GM19023 (cell line): ENCODE measurements around the gene ARFGAP3.
A peak's percentile ranks its signal among the peaks of the same experiment; 100 is the strongest.

Experiments
- ATAC-seq: cut with Tn5 transposase; IDR thresholded peaks from one replicate; pipeline ENCODE4 v1.9.1; 2021; ENCODE audit warnings: mild to moderate bottlenecking, moderate library complexity; ENCODE audit not compliant: unreplicated experiment

The ARFGAP3 gene, protein sequence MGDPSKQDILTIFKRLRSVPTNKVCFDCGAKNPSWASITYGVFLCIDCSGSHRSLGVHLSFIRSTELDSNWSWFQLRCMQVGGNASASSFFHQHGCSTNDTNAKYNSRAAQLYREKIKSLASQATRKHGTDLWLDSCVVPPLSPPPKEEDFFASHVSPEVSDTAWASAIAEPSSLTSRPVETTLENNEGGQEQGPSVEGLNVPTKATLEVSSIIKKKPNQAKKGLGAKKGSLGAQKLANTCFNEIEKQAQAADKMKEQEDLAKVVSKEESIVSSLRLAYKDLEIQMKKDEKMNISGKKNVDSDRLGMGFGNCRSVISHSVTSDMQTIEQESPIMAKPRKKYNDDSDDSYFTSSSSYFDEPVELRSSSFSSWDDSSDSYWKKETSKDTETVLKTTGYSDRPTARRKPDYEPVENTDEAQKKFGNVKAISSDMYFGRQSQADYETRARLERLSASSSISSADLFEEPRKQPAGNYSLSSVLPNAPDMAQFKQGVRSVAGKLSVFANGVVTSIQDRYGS

DNA sequence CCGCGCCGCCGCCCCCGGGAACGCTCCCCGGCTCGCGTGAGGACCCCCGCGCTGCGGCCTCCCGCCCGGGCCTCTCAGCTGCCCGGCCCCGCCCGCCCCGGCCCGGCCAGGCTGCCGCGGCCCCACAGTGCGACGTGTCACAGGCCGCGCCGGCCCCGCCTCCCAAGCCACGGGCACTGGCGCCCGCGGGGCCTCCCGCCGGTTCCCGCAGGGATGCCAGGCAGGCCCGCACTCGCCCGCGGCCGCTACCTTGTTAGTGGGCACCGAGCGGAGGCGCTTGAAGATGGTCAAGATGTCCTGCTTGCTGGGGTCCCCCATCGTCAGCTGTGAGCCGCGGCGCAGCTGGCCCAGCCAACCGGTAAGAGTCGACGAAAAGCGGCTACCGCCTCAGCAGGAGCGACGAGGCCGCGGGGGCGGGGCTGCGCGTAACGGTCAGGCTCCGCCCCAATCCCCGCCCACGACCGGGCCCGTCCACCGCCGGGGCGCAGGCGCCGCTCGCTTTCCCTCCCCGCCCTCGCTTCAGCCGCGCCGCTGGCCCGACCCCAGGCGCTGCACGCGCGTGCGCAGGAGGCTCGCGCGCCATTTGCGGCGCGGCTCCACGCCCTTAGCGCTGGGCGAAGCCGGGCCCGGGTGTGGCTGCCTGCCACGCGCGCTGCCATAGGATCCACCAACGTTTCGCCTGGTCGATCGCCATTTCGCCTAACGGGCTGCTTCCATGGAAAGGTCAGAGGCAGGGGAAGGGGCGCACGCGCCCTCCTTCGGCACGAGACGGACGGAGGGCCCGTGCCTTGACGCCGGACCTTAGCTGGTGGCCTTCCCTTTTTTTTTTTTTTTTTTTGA lies at the start of gene ARFGAP3:
TSS of gene ARFGAP3 (minus strand) at position 409 of the 840 bp plus-strand sequence. CDS start at position 318, 91 bp downstream.
- peak; percentile 81 for ATAC-seq

DNA sequence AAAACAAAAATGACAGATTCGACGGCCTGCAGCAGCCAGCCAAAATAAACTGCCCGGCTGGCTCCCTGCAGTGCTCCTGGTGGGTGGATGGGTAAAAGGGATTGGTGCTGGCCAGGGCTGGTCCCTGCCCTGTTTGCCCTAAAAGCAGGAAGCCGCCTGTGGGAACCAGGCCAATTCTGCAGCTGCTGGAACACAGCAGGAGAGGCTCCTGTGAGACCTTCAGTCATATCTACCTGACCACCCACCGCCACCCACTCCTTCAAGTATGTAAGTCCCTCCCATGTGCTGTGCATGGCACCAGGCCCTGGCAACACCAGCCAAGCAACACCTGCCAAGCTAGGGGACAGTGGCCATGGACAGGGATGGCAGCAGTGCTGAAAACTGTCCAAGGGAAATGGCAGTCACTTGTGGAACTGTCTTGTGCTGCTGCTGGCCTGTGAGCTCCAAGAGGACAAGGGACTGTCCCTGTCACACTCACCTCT lies 48.7 kb upstream of the ARFGAP3 start:
- ATAC-seq, result no peak

DNA sequence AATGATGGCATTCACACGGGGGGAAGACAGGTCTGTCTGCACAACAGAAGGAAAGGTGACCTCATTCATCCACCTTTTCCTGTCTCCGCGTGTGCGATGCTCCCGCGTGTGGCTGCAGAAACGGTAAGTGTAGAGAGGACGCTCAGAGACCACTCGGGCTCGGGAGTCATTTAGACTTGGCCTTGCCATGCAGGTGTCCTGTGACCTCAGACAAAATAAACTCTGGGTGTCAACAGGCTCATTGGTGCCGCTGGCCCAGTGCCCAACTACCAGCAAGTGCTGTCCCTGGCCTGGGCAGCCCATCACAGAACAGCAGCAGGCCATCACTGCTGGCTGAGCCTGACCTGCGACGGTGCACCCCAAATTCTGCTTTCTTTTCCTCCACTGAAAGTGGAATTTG lies 48.1 kb upstream of the ARFGAP3 start:
- ATAC-seq, result no peak

DNA sequence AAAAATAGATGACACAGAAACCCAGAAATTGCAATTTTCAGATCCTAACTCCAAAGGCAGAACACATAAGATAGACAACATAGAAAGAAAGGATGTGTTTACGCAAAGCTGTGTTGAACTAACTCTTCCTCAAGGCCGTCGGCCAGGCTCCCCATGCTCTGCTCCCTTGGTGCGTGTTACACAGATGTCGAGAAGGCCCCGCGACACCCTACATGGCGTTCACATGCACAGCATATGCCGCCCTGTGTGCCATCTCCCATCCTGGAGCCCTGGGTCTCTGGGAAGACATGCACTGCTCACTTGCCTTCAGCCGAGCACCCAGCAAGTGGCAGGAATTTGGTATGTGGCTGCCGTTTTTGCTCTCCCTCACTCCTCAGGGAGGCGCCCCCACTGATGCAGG lies 47.0 kb upstream of the ARFGAP3 start:
- ATAC-seq, result no peak

- ATAC-seq, result no peak
These were observed 45.9 kb upstream of the ARFGAP3 start for GRCh38 chr22:42902875-42903510.

DNA sequence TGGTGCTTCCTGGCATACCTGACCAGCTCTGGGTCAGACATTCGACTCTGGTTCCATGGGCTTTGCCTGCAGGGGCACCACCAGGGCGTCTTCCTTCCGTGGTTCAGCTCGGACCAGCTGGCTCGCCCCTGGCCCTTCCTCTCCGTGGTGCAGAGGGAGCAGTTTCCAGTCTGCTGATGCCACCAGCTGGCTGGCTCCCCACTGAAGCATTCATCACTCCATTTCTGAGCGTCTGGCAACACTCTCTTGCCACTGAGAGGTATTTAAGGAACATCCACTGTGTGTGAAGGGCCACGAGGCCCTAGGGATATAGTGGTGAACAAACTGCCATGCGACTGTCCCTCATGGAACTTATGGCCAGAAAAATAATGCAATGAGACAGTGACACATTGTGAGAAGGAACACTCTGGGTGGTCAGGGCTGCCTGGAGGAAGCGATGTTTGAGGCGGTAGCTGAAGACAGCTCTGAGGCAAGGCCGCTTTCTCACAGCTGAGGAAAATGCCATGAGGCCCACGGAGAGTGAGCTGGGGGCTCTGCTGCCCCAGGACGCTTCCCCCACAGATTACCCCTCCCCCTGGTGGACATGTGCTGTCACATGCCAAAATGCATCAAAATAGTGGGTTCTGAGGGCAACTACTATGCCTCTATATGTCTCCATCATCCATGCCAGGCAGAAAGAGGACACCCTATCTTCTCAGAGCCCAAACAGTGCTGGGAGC lies 44.9 kb upstream of the ARFGAP3 start:
- ATAC-seq, result no peak

- ATAC-seq, result no peak
These were observed 40.9 kb upstream of the ARFGAP3 start for GRCh38 chr22:42897960-42898359.

- no peak for ATAC-seq
These were observed 38.5 kb upstream of the ARFGAP3 start for GRCh38 chr22:42895541-42895981.

- no peak for ATAC-seq
These were observed 38.0 kb upstream of the ARFGAP3 start for GRCh38 chr22:42895087-42895486.

DNA sequence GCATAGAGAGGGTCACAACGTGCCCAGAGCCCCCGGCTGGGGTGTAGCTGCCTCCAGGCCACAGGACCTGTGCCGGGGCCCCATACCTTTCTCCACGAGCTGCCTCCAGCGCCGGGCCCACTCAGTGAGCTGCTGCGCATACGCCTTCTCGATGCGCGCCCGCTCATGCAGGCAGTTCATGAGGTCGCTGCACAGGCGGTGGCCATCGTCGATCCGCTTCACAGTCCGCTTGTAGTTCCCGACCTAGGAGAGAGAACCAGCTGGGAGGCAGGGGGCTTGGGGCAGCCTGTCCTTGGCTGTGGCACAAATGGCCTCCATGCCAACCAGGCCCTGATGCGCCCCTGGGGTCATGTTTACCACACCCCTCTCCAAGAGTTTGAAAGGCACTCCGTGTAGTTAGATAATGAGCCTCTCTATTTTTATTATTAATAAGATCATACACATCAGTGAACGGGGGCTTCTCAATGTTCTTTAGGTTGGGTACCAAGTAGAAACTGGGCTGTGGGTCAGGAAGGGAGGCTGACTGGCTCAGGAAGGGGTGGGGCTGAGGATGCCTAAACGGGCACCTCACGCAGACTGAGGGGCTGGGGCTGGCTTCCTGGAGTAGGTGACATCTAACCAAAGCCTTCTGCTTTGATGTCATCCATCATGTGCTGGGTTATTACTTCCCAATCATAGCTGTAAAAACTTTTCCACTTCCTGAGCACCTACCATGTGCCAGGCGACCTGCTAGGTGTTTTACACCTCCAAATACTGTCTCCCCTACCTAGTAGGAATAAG lies 36.5 kb upstream of the ARFGAP3 start:
- ATAC-seq, result no peak

- no peak for ATAC-seq
These were observed 35.7 kb upstream of the ARFGAP3 start for GRCh38 chr22:42892571-42893316.

GRCh38 chr22:42892156-42892555 lies 35.1 kb upstream of the ARFGAP3 start:
- ATAC-seq, result no peak

DNA sequence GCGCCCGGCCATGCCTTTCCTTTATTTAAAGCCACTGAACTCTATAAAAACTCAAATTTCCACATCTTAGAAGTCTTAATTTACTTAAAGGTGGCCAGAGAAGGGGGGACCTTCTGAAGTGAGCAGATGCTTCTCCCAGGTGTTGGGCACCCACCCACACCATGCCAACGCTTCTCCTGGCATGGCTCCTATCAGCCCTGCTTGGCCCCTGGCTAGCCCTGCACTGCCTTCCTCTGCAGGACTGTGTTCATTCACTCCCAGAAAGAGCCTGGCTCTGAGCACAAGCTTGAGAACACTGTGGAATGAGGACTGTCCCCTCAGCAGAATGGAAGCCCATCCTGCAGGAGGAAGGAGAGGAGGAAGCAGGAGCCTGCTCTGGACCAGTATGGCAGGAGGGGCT lies 34.6 kb upstream of the ARFGAP3 start:
- no peak for ATAC-seq

DNA sequence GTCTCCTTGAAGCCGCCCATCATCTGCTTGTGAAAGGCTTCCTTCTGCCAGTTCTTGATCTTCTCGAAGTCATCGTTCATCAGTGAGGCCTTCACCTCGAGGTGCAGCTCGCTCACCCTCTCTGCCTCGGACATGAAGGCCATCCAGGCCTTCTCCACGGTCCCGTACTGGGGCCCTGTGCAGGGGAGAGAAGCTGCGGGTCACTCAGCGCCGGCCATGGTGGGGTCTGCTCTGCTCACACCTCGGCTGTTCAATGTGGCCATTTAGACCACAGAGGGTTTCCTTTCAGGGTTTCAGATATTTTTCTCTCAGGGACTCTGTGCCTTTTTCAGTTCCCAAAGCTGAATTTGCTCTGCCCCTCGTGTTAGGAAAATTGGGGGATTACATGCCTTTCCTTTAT lies 33.9 kb upstream of the ARFGAP3 start:
- no peak for ATAC-seq

GRCh38 chr22:42889304-42889703 lies 32.2 kb upstream of the ARFGAP3 start:
- ATAC-seq, result no peak

- no peak for ATAC-seq
These were observed 30.7 kb upstream of the ARFGAP3 start for GRCh38 chr22:42887523-42888507.

GRCh38 chr22:42887120-42887519 lies 30.0 kb upstream of the ARFGAP3 start:
- ATAC-seq, result no peak

GRCh38 chr22:42885446-42885845 lies 28.4 kb upstream of the ARFGAP3 start:
- ATAC-seq, result no peak
